ENCODE results near the gene TSPAN9.

DNA sequence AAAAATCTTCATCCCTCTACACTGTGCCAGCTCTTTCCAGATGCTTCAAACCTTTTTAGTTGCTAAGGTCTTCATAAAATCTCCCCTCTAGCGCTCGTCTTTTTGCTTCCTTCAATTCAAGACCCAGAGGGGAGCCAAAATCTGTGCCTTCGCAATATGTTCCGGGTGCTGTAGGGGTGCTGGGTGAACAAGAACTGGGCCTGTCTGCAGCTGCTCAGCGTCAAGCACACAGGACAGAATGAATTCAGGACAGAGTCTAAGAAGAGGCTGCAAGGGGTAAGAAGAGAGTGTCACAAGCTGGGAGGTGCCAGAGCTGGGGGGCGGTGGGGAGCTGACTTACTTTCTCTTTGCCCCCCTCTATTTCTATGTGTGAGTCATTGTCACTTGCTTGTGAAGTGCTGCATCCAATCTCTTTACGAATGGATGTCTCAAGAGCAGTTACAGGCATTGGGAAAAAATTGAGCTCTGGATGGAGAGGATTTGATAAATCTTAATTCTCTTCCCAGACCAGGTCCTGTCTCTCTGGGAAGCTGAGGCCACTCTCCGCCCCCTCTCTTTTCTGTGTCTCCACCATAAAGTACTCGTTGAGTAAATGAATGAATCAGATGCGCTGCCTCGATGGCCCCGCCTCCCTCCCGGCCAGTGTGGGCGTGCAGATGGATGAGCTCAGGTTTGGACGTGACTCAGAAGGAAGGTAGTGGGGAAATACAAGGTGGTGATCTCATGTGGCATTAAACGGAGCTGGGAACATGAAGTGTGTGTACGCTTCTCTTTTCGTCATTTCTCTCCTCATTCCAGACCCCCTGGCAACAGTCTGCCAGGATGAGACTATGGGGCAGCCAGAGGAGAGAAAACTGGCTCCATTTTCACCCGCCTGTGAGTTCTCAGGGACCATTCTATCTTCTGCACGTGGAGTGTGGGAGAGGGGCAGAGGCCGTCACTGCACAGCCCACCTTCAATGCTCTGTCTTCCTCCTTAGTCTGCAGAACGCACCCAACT lies 91.3 kb downstream of the TSPAN9 start:
- TF ChIP-seq, protein P1, sequence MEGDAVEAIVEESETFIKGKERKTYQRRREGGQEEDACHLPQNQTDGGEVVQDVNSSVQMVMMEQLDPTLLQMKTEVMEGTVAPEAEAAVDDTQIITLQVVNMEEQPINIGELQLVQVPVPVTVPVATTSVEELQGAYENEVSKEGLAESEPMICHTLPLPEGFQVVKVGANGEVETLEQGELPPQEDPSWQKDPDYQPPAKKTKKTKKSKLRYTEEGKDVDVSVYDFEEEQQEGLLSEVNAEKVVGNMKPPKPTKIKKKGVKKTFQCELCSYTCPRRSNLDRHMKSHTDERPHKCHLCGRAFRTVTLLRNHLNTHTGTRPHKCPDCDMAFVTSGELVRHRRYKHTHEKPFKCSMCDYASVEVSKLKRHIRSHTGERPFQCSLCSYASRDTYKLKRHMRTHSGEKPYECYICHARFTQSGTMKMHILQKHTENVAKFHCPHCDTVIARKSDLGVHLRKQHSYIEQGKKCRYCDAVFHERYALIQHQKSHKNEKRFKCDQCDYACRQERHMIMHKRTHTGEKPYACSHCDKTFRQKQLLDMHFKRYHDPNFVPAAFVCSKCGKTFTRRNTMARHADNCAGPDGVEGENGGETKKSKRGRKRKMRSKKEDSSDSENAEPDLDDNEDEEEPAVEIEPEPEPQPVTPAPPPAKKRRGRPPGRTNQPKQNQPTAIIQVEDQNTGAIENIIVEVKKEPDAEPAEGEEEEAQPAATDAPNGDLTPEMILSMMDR (IDR thresholded peaks at IDR 0.05) = no peak
- no peak for TF ChIP-seq POLR2A (IDR thresholded peaks at IDR 0.05)

All from tibial nerve (tissue), 3 donors.